Measurements from ENCODE around the gene RETNLB. TPM values are rescaled to one million over a fixed set of nuclear protein-coding genes. Genes with fewer than 3 reads are reported as not detected.

The RETNLB gene
- total RNA-seq, 1 experiment from 2014 or later: not detected

DNA sequence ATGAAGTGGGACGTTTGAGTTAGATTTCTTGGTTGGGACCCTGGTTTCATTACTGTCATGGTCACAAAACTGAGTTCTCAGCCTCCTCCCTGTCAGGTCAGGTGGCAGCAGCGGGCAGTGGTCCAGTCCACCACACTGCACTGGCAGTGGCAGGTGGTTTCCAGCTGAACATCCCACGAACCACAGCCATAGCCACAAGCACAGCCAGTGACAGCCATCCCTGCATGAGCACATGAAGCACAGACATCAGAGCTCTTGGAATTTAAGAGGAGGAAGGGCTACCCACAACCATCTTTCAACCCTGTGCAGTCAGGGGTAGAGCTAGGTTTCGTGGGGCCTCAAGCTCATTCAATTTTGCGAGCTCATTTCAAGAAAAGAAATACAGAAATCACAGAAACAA is 1.5 kb downstream of the RETNLB start:
- CTCF ChIA-PET: no interaction called here
- no peaks in the 10 kb centered on the region; the same call in none of the 2 replicates for H3K27me3 Mint-ChIP-seq (ENCODE audit: low read depth)

GRCh38 chr3:108744762-108745161 is 12.4 kb downstream of the RETNLB start:
- ATAC-seq (no peak), DNase-seq (ENCODE audit: low spot score) (no peak)
- CTCF ChIA-PET: no interaction called here
- no peak overlapping the region for H3K4me3 Mint-ChIP-seq
- TF ChIP-seq NFE2L1 (CRISPR knock-in tag; IDR thresholded peaks at IDR 0.05) (no peak), JUN (CRISPR knock-in tag; IDR thresholded peaks at IDR 0.05) (no peak), CTCF (IDR thresholded peaks at IDR 0.05) (no peak), ELF4 (CRISPR knock-in tag; IDR thresholded peaks at IDR 0.05; ENCODE audit: low read depth) (no peak), ZNF219 (CRISPR knock-in tag; IDR thresholded peaks at IDR 0.05; ENCODE audit: borderline replicate concordance) (no peak), RORB (CRISPR knock-in tag; IDR thresholded peaks at IDR 0.05) (no peak), SOX15 (CRISPR knock-in tag; IDR thresholded peaks at IDR 0.05) (no peak), EMX1 (CRISPR knock-in tag; IDR thresholded peaks at IDR 0.05) (no peak), ATF1 (CRISPR knock-in tag; IDR thresholded peaks at IDR 0.05) (no peak), RELA (CRISPR knock-in tag; IDR thresholded peaks at IDR 0.05; ENCODE audit: borderline replicate concordance) (no peak), SMAD3 (CRISPR knock-in tag; IDR thresholded peaks at IDR 0.05; ENCODE audit: borderline replicate concordance) (no peak), NR1H2 (CRISPR knock-in tag; IDR thresholded peaks at IDR 0.05) (no peak), TP53 (CRISPR knock-in tag; IDR thresholded peaks at IDR 0.05) (no peak)
- TF ChIP-seq, protein P1, sequence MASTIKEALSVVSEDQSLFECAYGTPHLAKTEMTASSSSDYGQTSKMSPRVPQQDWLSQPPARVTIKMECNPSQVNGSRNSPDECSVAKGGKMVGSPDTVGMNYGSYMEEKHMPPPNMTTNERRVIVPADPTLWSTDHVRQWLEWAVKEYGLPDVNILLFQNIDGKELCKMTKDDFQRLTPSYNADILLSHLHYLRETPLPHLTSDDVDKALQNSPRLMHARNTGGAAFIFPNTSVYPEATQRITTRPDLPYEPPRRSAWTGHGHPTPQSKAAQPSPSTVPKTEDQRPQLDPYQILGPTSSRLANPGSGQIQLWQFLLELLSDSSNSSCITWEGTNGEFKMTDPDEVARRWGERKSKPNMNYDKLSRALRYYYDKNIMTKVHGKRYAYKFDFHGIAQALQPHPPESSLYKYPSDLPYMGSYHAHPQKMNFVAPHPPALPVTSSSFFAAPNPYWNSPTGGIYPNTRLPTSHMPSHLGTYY (CRISPR knock-in tag; IDR thresholded peaks at IDR 0.05): no peak
- TF ChIP-seq, protein P2, sequence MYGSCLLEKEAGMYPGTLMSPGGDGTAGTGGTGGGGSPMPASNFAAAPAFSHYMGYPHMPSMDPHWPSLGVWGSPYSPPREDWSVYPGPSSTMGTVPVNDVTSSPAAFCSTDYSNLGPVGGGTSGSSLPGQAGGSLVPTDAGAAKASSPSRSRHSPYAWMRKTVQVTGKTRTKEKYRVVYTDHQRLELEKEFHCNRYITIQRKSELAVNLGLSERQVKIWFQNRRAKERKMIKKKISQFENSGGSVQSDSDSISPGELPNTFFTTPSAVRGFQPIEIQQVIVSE (CRISPR knock-in tag; IDR thresholded peaks at IDR 0.05; ENCODE audit: borderline replicate concordance): no peak
- TF ChIP-seq, protein P3, sequence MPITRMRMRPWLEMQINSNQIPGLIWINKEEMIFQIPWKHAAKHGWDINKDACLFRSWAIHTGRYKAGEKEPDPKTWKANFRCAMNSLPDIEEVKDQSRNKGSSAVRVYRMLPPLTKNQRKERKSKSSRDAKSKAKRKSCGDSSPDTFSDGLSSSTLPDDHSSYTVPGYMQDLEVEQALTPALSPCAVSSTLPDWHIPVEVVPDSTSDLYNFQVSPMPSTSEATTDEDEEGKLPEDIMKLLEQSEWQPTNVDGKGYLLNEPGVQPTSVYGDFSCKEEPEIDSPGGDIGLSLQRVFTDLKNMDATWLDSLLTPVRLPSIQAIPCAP (CRISPR knock-in tag; IDR thresholded peaks at IDR 0.05): no peak
- POLR2A ChIA-PET: no interaction called here
- H3K27me3 Mint-ChIP-seq (ENCODE audit: low read depth): 0 out of 2 replicates have a peak, but pooled peaks cover 2% of the 10 kb centered on the region
- peaks cover 6% of the 10 kb centered on the region for H3K4me1 Mint-ChIP-seq
- H3K9me3 Mint-ChIP-seq: peaks cover 16% of the 10 kb centered on the region
- no peak overlapping the region for H3K27ac Mint-ChIP-seq
- peaks cover 5% of the 10 kb centered on the region; the same call in 1 of the 2 replicates for H3K36me3 Mint-ChIP-seq

More for the DNA sequence above, 1.5 kb downstream of the RETNLB start:
- ATAC-seq (no peak), DNase-seq (ENCODE audit: low spot score) (no peak)
- Mint-ChIP-seq H3K36me3 (peaks cover 4% of the 10 kb centered on the region), H3K9me3 (peaks cover 18% of the 10 kb centered on the region), H3K27ac (no peak overlapping the region), H3K4me3 (no peak overlapping the region), H3K4me1 (no peaks in the 10 kb centered on the region)
- POLR2A ChIA-PET: no interaction called here
- TF ChIP-seq USF1 (CRISPR knock-in tag; IDR thresholded peaks at IDR 0.05): no peak
- no peak for TF ChIP-seq ZSCAN18 (CRISPR knock-in tag; IDR thresholded peaks at IDR 0.05)
- TF ChIP-seq OVOL2 (CRISPR knock-in tag; IDR thresholded peaks at IDR 0.05; ENCODE audit: borderline replicate concordance): no peak
- no peak for TF ChIP-seq FOXP1 (CRISPR knock-in tag; IDR thresholded peaks at IDR 0.05; ENCODE audit: borderline replicate concordance)
- TF ChIP-seq JUN (CRISPR knock-in tag; IDR thresholded peaks at IDR 0.05): no peak
- TF ChIP-seq PRRX2 (CRISPR knock-in tag; IDR thresholded peaks at IDR 0.05): no peak
- no peak for TF ChIP-seq GTF2I (CRISPR knock-in tag; conservative IDR thresholded peaks at IDR 0.05)
- TF ChIP-seq ZNF317 (CRISPR knock-in tag; IDR thresholded peaks at IDR 0.05; ENCODE audit: borderline replicate concordance, low read depth): no peak
- TF ChIP-seq GRHL2 (CRISPR knock-in tag; IDR thresholded peaks at IDR 0.05; ENCODE audit: insufficient replicate concordance, severe bottlenecking): no peak
- no peak for TF ChIP-seq NFE2L1 (CRISPR knock-in tag; IDR thresholded peaks at IDR 0.05)
